GM20000 (cell line): Measurements from ENCODE around the gene OR1S1.
"Not testable (repeated sequence)": the region's sequence is repeated elsewhere in the genome, so short reads cannot be mapped to it uniquely, and the experiment has no call there.

Experiments
- DNase-seq: peaks from one replicate; pipeline ENCODE4 v3.0.0; 2012; ENCODE audit warnings: low spot score
- CTCF ChIP-seq: IDR thresholded peaks from 2 replicates; pipeline ENCODE4 v1.5.1; 2012; ENCODE audit warnings: mild to moderate bottlenecking, control low read depth; ENCODE audit errors: extremely low read depth, missing control alignments

The OR1S1 gene

GRCh38 chr11:58212420-58212819 lies at the start of gene OR1S1:
TSS of gene OR1S1 (plus strand) at chr11:58212720.
- not testable (repeated sequence) for DNase-seq

GRCh38 chr11:58164389-58164788 lies 48.1 kb upstream of the OR1S1 start:
- DNase-seq = no peak
- TF ChIP-seq CTCF = no peak

- DNase-seq = no peak
- TF ChIP-seq CTCF = no peak
Observed at GRCh38 chr11:58164990-58165389, 47.5 kb upstream of the OR1S1 start.

- TF ChIP-seq CTCF = no peak
Observed at GRCh38 chr11:58165504-58166106, 46.9 kb upstream of the OR1S1 start.

GRCh38 chr11:58177409-58178054 lies 35.0 kb upstream of the OR1S1 start:
- no peak for DNase-seq
- no peak for TF ChIP-seq CTCF

More at GRCh38 chr11:58165504-58166106, 46.9 kb upstream of the OR1S1 start:
- no peak for DNase-seq

GRCh38 chr11:58178444-58178843 lies 34.1 kb upstream of the OR1S1 start:
- DNase-seq = no peak
- TF ChIP-seq CTCF = no peak

GRCh38 chr11:58179648-58180047 lies 32.9 kb upstream of the OR1S1 start:
- DNase-seq = no peak
- TF ChIP-seq CTCF = no peak

- no peak for TF ChIP-seq CTCF
- DNase-seq = no peak
Observed at GRCh38 chr11:58186938-58187337, 25.6 kb upstream of the OR1S1 start.
